ENCODE results near the gene GTPBP1. TPM values are rescaled to one million over a fixed set of nuclear protein-coding genes. Genes with fewer than 3 reads are reported as not detected.

GTPBP1 gene
- polyA plus RNA-seq, 1 experiment, result 31.1 TPM

- DNase-seq (ENCODE audit: low read depth), result no peak
- H3K36me3 ChIP-seq (ENCODE audit: control insufficient read depth, insufficient read depth, low read length), result peaks cover under 1% of the 10 kb centered on the region
- H3K4me3 ChIP-seq (ENCODE audit: low read depth, low read length), result peak overlapping the region; percentile 92
- no peaks in the 10 kb centered on the region for H3K27me3 ChIP-seq (ENCODE audit: control insufficient read depth, insufficient read depth, low read length)
- POLR2A ChIA-PET, result interaction anchor here (0.5 kb wide), 1 partner anchor 813 kb away, joined by 3 read pairs; no protein-coding TSS in a partner anchor
- CTCF ChIA-PET, result interaction anchor here (0.5 to 4.0 kb wide), 5 partner anchors 8 to 149 kb away, joined by 3 to 21 read pairs (median 3); no protein-coding TSS in a partner anchor
- no peak for TF ChIP-seq CTCF (IDR thresholded peaks at IDR 0.05; ENCODE audit: insufficient read depth, low read depth, low read length)
These were observed 1.6 kb downstream of the GTPBP1 start for GRCh38 chr22:38707346-38707745.

GRCh38 chr22:38707984-38708383 is 2.2 kb downstream of the GTPBP1 start:
- Histone ChIP-seq H3K36me3 (ENCODE audit: control insufficient read depth, insufficient read depth, low read length) (peaks cover 3% of the 10 kb centered on the region), H3K4me3 (ENCODE audit: low read depth, low read length) (no peak overlapping the region), H3K27me3 (ENCODE audit: control insufficient read depth, insufficient read depth, low read length) (no peaks in the 10 kb centered on the region)
- TF ChIP-seq CTCF (IDR thresholded peaks at IDR 0.05; ENCODE audit: insufficient read depth, low read depth, low read length), result no peak
- POLR2A ChIA-PET, result no interaction called here
- no peak for DNase-seq (ENCODE audit: low read depth)
- CTCF ChIA-PET, result interaction anchor here (0.6 to 4.0 kb wide), 4 partner anchors 7 to 50 kb away, joined by 3 to 21 read pairs (median 4); no protein-coding TSS in a partner anchor

- Histone ChIP-seq H3K27me3 (ENCODE audit: control insufficient read depth, insufficient read depth, low read length) (no peaks in the 10 kb centered on the region), H3K4me3 (ENCODE audit: low read depth, low read length) (no peak overlapping the region), H3K36me3 (ENCODE audit: control insufficient read depth, insufficient read depth, low read length) (peaks cover 3% of the 10 kb centered on the region)
- ChIA-PET CTCF (no interaction called here), POLR2A (no interaction called here)
- no peak for DNase-seq (ENCODE audit: low read depth)
- no peak for TF ChIP-seq CTCF (IDR thresholded peaks at IDR 0.05; ENCODE audit: insufficient read depth, low read depth, low read length)
These were observed 3.6 kb downstream of the GTPBP1 start for GRCh38 chr22:38709306-38709705.

- POLR2A ChIA-PET, result no interaction called here
- CTCF ChIA-PET, result no interaction called here
- no peak for TF ChIP-seq CTCF (IDR thresholded peaks at IDR 0.05; ENCODE audit: insufficient read depth, low read depth, low read length)
- Histone ChIP-seq H3K36me3 (ENCODE audit: control insufficient read depth, insufficient read depth, low read length) (peaks cover 3% of the 10 kb centered on the region), H3K27me3 (ENCODE audit: control insufficient read depth, insufficient read depth, low read length) (no peaks in the 10 kb centered on the region), H3K4me3 (ENCODE audit: low read depth, low read length) (no peak overlapping the region)
- no peak for DNase-seq (ENCODE audit: low read depth)
These were observed 4.6 kb downstream of the GTPBP1 start for GRCh38 chr22:38710351-38710750.

GRCh38 chr22:38710866-38711265 is 5.1 kb downstream of the GTPBP1 start:
- ChIA-PET CTCF (no interaction called here), POLR2A (no interaction called here)
- H3K4me3 ChIP-seq (ENCODE audit: low read depth, low read length), result no peak overlapping the region
- no peak for TF ChIP-seq CTCF (IDR thresholded peaks at IDR 0.05; ENCODE audit: insufficient read depth, low read depth, low read length)
- no peak for DNase-seq (ENCODE audit: low read depth)
- peaks cover 3% of the 10 kb centered on the region for H3K36me3 ChIP-seq (ENCODE audit: control insufficient read depth, insufficient read depth, low read length)
- H3K27me3 ChIP-seq (ENCODE audit: control insufficient read depth, insufficient read depth, low read length), result no peaks in the 10 kb centered on the region
